Measurements from ENCODE around the gene EPHB1. TPM values are rescaled to one million over a fixed set of nuclear protein-coding genes. Genes with fewer than 3 reads are reported as not detected.
"Not testable (repeated sequence)": the region's sequence is repeated elsewhere in the genome, so short reads cannot be mapped to it uniquely, and the experiment has no call there.

EPHB1 gene
- total and polyA plus RNA-seq, 12 donors: 0.07 to 3.4 (median 1.6) TPM

- WGBS, 2 donors: 83 to 91% methylated on average over 3 of the region's 3 CpGs
- no peak overlapping the region for H3K27ac ChIP-seq
- no peak overlapping the region for H3K4me3 ChIP-seq
- DNase-seq: no peak
- no peaks in the 10 kb centered on the region for H3K27me3 ChIP-seq
- TF ChIP-seq CTCF (IDR thresholded peaks at IDR 0.05): no peak
- ATAC-seq: no peak
- H3K36me3 ChIP-seq: no peaks in the 10 kb centered on the region
- no peaks in the 10 kb centered on the region for H3K4me1 ChIP-seq
- intact Hi-C loops (cut with DNase I): no loop called here
- H3K9me3 ChIP-seq: peaks cover 0 to 6% (median 0%) of the 10 kb centered on the region in 11 donors
These were observed 170.9 kb downstream of the EPHB1 start for GRCh38 chr3:134965865-134966481.

GRCh38 chr3:134970895-134971294 is 175.8 kb downstream of the EPHB1 start:
- TF ChIP-seq CTCF (IDR thresholded peaks at IDR 0.05): no peak

GRCh38 chr3:134971306-134971705 is 176.2 kb downstream of the EPHB1 start:
- 81 to 82% methylated on average over 3 of the region's 3 CpGs for WGBS, 2 donors
- ATAC-seq (no peak), DNase-seq (no peak)
- H3K4me1 ChIP-seq: no peaks in the 10 kb centered on the region
- no peak for TF ChIP-seq CTCF (IDR thresholded peaks at IDR 0.05)
- no peaks in the 10 kb centered on the region for H3K36me3 ChIP-seq
- intact Hi-C loops (cut with DNase I): no loop called here
- peaks cover 0 to 6% (median 0%) of the 10 kb centered on the region in 11 donors for H3K9me3 ChIP-seq
- no peaks in the 10 kb centered on the region for H3K27me3 ChIP-seq
- no peak overlapping the region for H3K27ac ChIP-seq
- no peak overlapping the region for H3K4me3 ChIP-seq

More at GRCh38 chr3:134970895-134971294, 175.8 kb downstream of the EPHB1 start:
- Histone ChIP-seq H3K27me3 (no peaks in the 10 kb centered on the region), H3K36me3 (no peaks in the 10 kb centered on the region), H3K9me3 (peaks cover 0 to 6% (median 0%) of the 10 kb centered on the region in 11 donors), H3K4me3 (no peak overlapping the region), H3K4me1 (no peaks in the 10 kb centered on the region), H3K27ac (no peak overlapping the region)
- no peak for ATAC-seq
- DNase-seq: no peak
- 73 to 77% methylated on average over 2 of the region's 2 CpGs for WGBS, 2 donors
- intact Hi-C loops (cut with DNase I): no loop called here

- H3K4me1 ChIP-seq; ATAC-seq; intact Hi-C loops (cut with DNase I); H3K27ac ChIP-seq; H3K27me3 ChIP-seq; DNase-seq; H3K9me3 ChIP-seq; H3K36me3 ChIP-seq; H3K4me3 ChIP-seq: not testable (repeated sequence)
These were observed 176.8 kb downstream of the EPHB1 start for GRCh38 chr3:134971907-134972306.

GRCh38 chr3:134972836-134973455 is 177.9 kb downstream of the EPHB1 start:
- no peak overlapping the region for H3K27ac ChIP-seq
- H3K36me3 ChIP-seq: no peaks in the 10 kb centered on the region
- ATAC-seq: no peak
- intact Hi-C loops (cut with DNase I): no loop called here
- H3K4me1 ChIP-seq: no peaks in the 10 kb centered on the region
- no peaks in the 10 kb centered on the region for H3K27me3 ChIP-seq
- no peak overlapping the region for H3K4me3 ChIP-seq
- H3K9me3 ChIP-seq: peaks cover 0 to 6% (median 0%) of the 10 kb centered on the region in 11 donors
- no peak for TF ChIP-seq CTCF (IDR thresholded peaks at IDR 0.05)
- DNase-seq: no peak
- WGBS, 2 donors: 60 to 90% methylated on average over 2 of the region's 2 CpGs

All from heart right ventricle (tissue), 16 donors.